IMR-90 (cell line): ENCODE measurements around the gene RFPL2. TPM values are rescaled to one million over a fixed set of nuclear protein-coding genes. Genes with fewer than 3 reads are reported as not detected.
"Not testable (repeated sequence)": the region's sequence is repeated elsewhere in the genome, so short reads cannot be mapped to it uniquely, and the experiment has no call there.

Experiments used
- ATAC-seq: fragments of 200-7000 bp; cut with Tn5 transposase; 2 replicates; pipeline ENCODE4 v1.9.1; 2020; ENCODE audit warnings: low read depth, mild to moderate bottlenecking, moderate library complexity
- BruUV-seq: library from RNA; stranded (reverse); fragments of 400-500 nt; replicated peaks from 2 replicates; lab custom pipeline; 2021; lab: Mats Ljungman, UMichigan
- CTCF ChIA-PET: fragments of 300-600 bp; formaldehyde crosslinking; extraction: SDS; loops from one replicate; lab custom pipeline; 2021; ENCODE audit warnings: antibody characterized with exemption; lab: Yijun Ruan, JAX
- POLR2A ChIA-PET: fragments of 300-600 bp; sonication (Branson Sonifier 250); formaldehyde crosslinking; loops from one replicate; lab custom pipeline; 2022; ENCODE audit warnings: antibody characterized with exemption; ENCODE audit not compliant: unreplicated experiment; lab: Charles Lee
- DNase-seq: peaks from one replicate; pipeline ENCODE4 v3.0.0; 2013
- H2AFZ ChIP-seq: replicated peaks from 2 replicates; pipeline ENCODE3; 2013; ENCODE audit warnings: low read length, mild to moderate bottlenecking; ENCODE audit not compliant: poor library complexity
- H2AK5ac ChIP-seq: 2 replicates; pipeline ENCODE4 v1.6.1; 2013; ENCODE audit warnings: low read depth, low read length, inconsistent platforms
- H2AK9ac ChIP-seq: replicated peaks from 2 replicates; pipeline ENCODE3; 2013; ENCODE audit warnings: mild to moderate bottlenecking, low read depth, low read length, moderate library complexity; ENCODE audit not compliant: poor library complexity
- H2BK120ac ChIP-seq: 2 replicates; pipeline ENCODE4 v1.6.1; 2013; ENCODE audit warnings: low read depth, low read length, inconsistent platforms
- H2BK15ac ChIP-seq: 3 replicates; pipeline ENCODE4 v1.6.1; 2013; ENCODE audit warnings: low read depth, low read length, inconsistent platforms
- H2BK20ac ChIP-seq: 2 replicates; pipeline ENCODE4 v1.6.1; 2013; ENCODE audit warnings: low read depth, mild to moderate bottlenecking, inconsistent platforms, low read length, moderate library complexity
- H2BK5ac ChIP-seq: 2 replicates; pipeline ENCODE4 v1.6.1; 2013; ENCODE audit warnings: mild to moderate bottlenecking, low read depth, low read length, inconsistent platforms; ENCODE audit not compliant: poor library complexity, severe bottlenecking
- H3K14ac ChIP-seq: replicated peaks from 2 replicates; pipeline ENCODE4 v1.6.1; 2013; ENCODE audit warnings: low read depth, low read length, inconsistent platforms
- H3K18ac ChIP-seq: 2 replicates; pipeline ENCODE4 v1.6.1; 2013; ENCODE audit warnings: low read depth, low read length, control low read depth
- H3K23ac ChIP-seq: 2 replicates; pipeline ENCODE4 v1.6.1; 2013; ENCODE audit warnings: low read depth, low read length, inconsistent platforms
- H3K27ac ChIP-seq: 2 replicates; pipeline ENCODE4 v1.5.1; 2013; ENCODE audit warnings: mild to moderate bottlenecking, control low read depth, low read length; ENCODE audit not compliant: insufficient read depth
- H3K27me3 ChIP-seq: 2 replicates; pipeline ENCODE4 v1.6.1; 2013; ENCODE audit warnings: low read length; ENCODE audit not compliant: control insufficient read depth, insufficient read depth
- H3K36me3 ChIP-seq: 2 replicates; pipeline ENCODE4 v1.6.1; 2013; ENCODE audit warnings: low read length, mixed read lengths; ENCODE audit not compliant: control insufficient read depth, insufficient read depth
- H3K4ac ChIP-seq: 2 replicates; pipeline ENCODE4 v1.6.1; 2013; ENCODE audit warnings: low read depth, low read length, inconsistent platforms
- H3K4me1 ChIP-seq: 2 replicates; pipeline ENCODE4 v1.6.1; 2013; ENCODE audit warnings: low read length, mixed read lengths; ENCODE audit not compliant: control insufficient read depth, insufficient read depth
- H3K4me2 ChIP-seq: 2 replicates; pipeline ENCODE4 v1.6.1; 2013; ENCODE audit warnings: low read depth, mild to moderate bottlenecking, control low read depth, low read length, moderate library complexity
- H3K4me3 ChIP-seq: 2 replicates; pipeline ENCODE4 v1.5.1; 2013; ENCODE audit warnings: low read depth, mild to moderate bottlenecking, control low read depth, low read length, moderate library complexity; ENCODE audit not compliant: insufficient read depth
- H3K56ac ChIP-seq: 2 replicates; pipeline ENCODE4 v1.6.1; 2013; ENCODE audit warnings: low read length, inconsistent platforms; ENCODE audit not compliant: insufficient read depth; ENCODE audit errors: extremely low read depth
- H3K79me1 ChIP-seq, 2 experiments: 2 replicates each; pipeline ENCODE4 v1.6.1; 2013; ENCODE audit warnings: low read length in 2 of 2, inconsistent platforms in 1 of 2, low read depth in 1 of 2
- H3K9ac ChIP-seq: 2 replicates; pipeline ENCODE4 v1.6.1; 2013; ENCODE audit warnings: low read depth, low read length, control low read depth
- H3K9me1 ChIP-seq: 2 replicates; pipeline ENCODE4 v1.6.1; 2013; ENCODE audit warnings: low read length, inconsistent platforms; ENCODE audit not compliant: insufficient read depth
- H3K9me3 ChIP-seq: 2 replicates; pipeline ENCODE4 v1.6.1; 2013; ENCODE audit warnings: low read length; ENCODE audit not compliant: control insufficient read depth, insufficient read depth
- H4K20me1 ChIP-seq: 2 replicates; pipeline ENCODE4 v1.6.1; 2013; ENCODE audit warnings: low read length, inconsistent platforms; ENCODE audit not compliant: insufficient read depth
- H4K5ac ChIP-seq: 2 replicates; pipeline ENCODE4 v1.6.1; 2013; ENCODE audit warnings: mild to moderate bottlenecking, low read depth, low read length, control low read depth
- H4K8ac ChIP-seq, 2 experiments: 2 replicates each; pipeline ENCODE4 v1.6.1; 2013; ENCODE audit warnings: low read depth in 2 of 2, low read length in 2 of 2, control low read depth in 1 of 2, inconsistent platforms in 1 of 2
- H4K91ac ChIP-seq: 2 replicates; pipeline ENCODE4 v1.6.1; 2013; ENCODE audit warnings: low read depth, low read length, inconsistent platforms; ENCODE audit not compliant: insufficient read depth
- WGBS, 2 experiments: methylation state at CpG; one replicate each; pipeline versions ENCODE4 v1.1.5 to v1.1.7; 2013; ENCODE audit warnings: missing lambda C conversion rate in 2 of 2; ENCODE audit not compliant: insufficient read length in 1 of 2; ENCODE audit errors: extremely low coverage in 2 of 2; 5-methylcytosine and 5-hydroxymethylcytosine counted together
- dilution Hi-C: fragments of 300-500 bp; cut with HindIII; formaldehyde crosslinking; loops from one replicate; pipeline ENCODE4 v1.14.3; 2018; ENCODE audit warnings: low sequenced_read_pairs; ENCODE audit not compliant: unreplicated experiment
- in situ Hi-C: fragments of 300-500 bp; cut with MboI; formaldehyde crosslinking; loops from 3 replicates; pipeline ENCODE4 v1.14.3; 2019; ENCODE audit warnings: low sequenced_read_pairs, inconsistent platforms, mixed read lengths
- intact Hi-C: fragments of 100-400 bp; cut with micrococcal nuclease; formaldehyde crosslinking; loops from 2 replicates; pipeline ENCODE4 v1.10.0; 2022
- microRNA-seq, 2 experiments: library from miRNA; stranded (forward) in 1 of 2; unstranded in 1 of 2; fragments of 10-50 nt in 1 of 2; fragments of <30 nt in 1 of 2; gene quantifications in 1 of 2; microRNA quantifications in 1 of 2; one replicate each; pipeline versions ENCODE3 to v1.1.0; 2013 to 2020; ENCODE audit not compliant: insufficient read depth in 1 of 2, insufficient read length in 1 of 2, unreplicated experiment in 1 of 2
- polyA plus RNA-seq, 3 experiments: library from polyadenylated mRNA; depleted of rRNA; stranded (reverse); fragments of >200 nt; gene quantifications; 2 replicates each; pipeline ENCODE4 v1.2.3, GENCODE V29; 2012; ENCODE audit warnings: low replicate concordance in 1 of 3
- small RNA-seq, 5 experiments: library from RNA; depleted of rRNA; stranded (forward); fragments of <200 nt; gene quantifications; one replicate each; pipeline ENCODE3, GENCODE V24; 2012
- total RNA-seq: library from RNA; depleted of rRNA; stranded (reverse); fragments of >200 nt; gene quantifications from 2 replicates; pipeline ENCODE4 v1.2.3, GENCODE V29; 2012; rRNA removed
- TF ChIP-seq, protein P1 (sequence below): conservative IDR thresholded peaks from 2 replicates; pipeline ENCODE4 v1.5.1; 2012; ENCODE audit warnings: mild to moderate bottlenecking, low read depth, low read length, improper control_type of control experiment

RFPL2 gene
- total and polyA plus RNA-seq, 2 of the 4 experiments (the other 2 are of a cell fraction): not detected

GRCh38 chr22:32140688-32141087 is 64.2 kb downstream of the RFPL2 start:
- H2AK9ac ChIP-seq, H2BK5ac ChIP-seq, H3K4me2 ChIP-seq, H2BK120ac ChIP-seq, H3K4me3 ChIP-seq, POLR2A ChIA-PET, BruUV-seq, H3K9ac ChIP-seq, H4K91ac ChIP-seq, in situ Hi-C loops, H3K4me1 ChIP-seq, H4K5ac ChIP-seq, H2AK5ac ChIP-seq, H3K27me3 ChIP-seq, dilution Hi-C loops, DNase-seq, H3K9me1 ChIP-seq, H2BK20ac ChIP-seq, H3K18ac ChIP-seq, H2AFZ ChIP-seq, H3K9me3 ChIP-seq, H3K23ac ChIP-seq, H4K8ac ChIP-seq, intact Hi-C loops, H3K36me3 ChIP-seq, H3K79me1 ChIP-seq, H3K27ac ChIP-seq, H2BK15ac ChIP-seq, H3K56ac ChIP-seq, H3K4ac ChIP-seq, H3K14ac ChIP-seq, H4K20me1 ChIP-seq: not testable (repeated sequence)
- CTCF ChIA-PET: interaction anchor here (0.6 kb wide), 1 partner anchor 143 kb away, joined by 4 read pairs; no protein-coding TSS in a partner anchor
- peak; percentile 57 for ATAC-seq
- TF ChIP-seq, protein P1, sequence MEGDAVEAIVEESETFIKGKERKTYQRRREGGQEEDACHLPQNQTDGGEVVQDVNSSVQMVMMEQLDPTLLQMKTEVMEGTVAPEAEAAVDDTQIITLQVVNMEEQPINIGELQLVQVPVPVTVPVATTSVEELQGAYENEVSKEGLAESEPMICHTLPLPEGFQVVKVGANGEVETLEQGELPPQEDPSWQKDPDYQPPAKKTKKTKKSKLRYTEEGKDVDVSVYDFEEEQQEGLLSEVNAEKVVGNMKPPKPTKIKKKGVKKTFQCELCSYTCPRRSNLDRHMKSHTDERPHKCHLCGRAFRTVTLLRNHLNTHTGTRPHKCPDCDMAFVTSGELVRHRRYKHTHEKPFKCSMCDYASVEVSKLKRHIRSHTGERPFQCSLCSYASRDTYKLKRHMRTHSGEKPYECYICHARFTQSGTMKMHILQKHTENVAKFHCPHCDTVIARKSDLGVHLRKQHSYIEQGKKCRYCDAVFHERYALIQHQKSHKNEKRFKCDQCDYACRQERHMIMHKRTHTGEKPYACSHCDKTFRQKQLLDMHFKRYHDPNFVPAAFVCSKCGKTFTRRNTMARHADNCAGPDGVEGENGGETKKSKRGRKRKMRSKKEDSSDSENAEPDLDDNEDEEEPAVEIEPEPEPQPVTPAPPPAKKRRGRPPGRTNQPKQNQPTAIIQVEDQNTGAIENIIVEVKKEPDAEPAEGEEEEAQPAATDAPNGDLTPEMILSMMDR: 0 out of 2 replicates have a peak, but pooled peaks have one; percentile 11
- WGBS, 2 experiments: no CpG with 5 or more reads among the region's 6 CpGs

Small RNA genes within 50 kb of the gene (microRNA-seq; reads per million reads assigned to microRNA genes)
- not detected for gene RF02171 (ENCODE audit: insufficient read depth, insufficient read length)

Small RNA genes within 50 kb of the gene (small RNA-seq; reads per million reads assigned to genes)
- 0 reads per million in 5 experiments for gene RF02171

Other genes with a start within 250 kb of the RFPL2 start
- gene SLC5A1, start 161.8 kb downstream of the RFPL2 start, total RNA-seq: not detected in 2 replicates
- not detected in 2 replicates for gene SLC5A1, start 161.8 kb downstream of the RFPL2 start, polyA plus RNA-seq (2012; rRNA removed)
- not detected in 2 replicates for gene C22orf42, start 45.8 kb downstream of the RFPL2 start, total RNA-seq
- not detected in 2 replicates for gene C22orf42, start 45.8 kb downstream of the RFPL2 start, polyA plus RNA-seq (2012; rRNA removed)
- under 0.01 and 0.18 TPM in 2 replicates for gene SLC5A4, start 50.3 kb upstream of the RFPL2 start, total RNA-seq
- 0.10 TPM in 1 of 2 replicates, not detected in the other for gene SLC5A4, start 50.3 kb upstream of the RFPL2 start, polyA plus RNA-seq (2012; rRNA removed)
- gene RFPL3, start 152.8 kb upstream of the RFPL2 start, total RNA-seq: not detected in 2 replicates
- not detected in 2 replicates for gene RFPL3, start 152.8 kb upstream of the RFPL2 start, polyA plus RNA-seq (2012; rRNA removed)
- 213 and 240 TPM in 2 replicates for gene RTCB, start 207.2 kb upstream of the RFPL2 start, total RNA-seq
- 110 and 115 TPM in 2 replicates for gene RTCB, start 207.2 kb upstream of the RFPL2 start, polyA plus RNA-seq (2012; rRNA removed)